GM10266 (cell line): ENCODE results near the gene CIAO2B.
"Not testable (repeated sequence)": the region's sequence is repeated elsewhere in the genome, so short reads cannot be mapped to it uniquely, and the experiment has no call there.

Source experiments
- DNase-seq: peaks from one replicate; pipeline ENCODE4 v3.0.0; 2012; ENCODE audit errors: extremely low spot score
- TF ChIP-seq, protein P1 (sequence below): IDR thresholded peaks from 2 replicates; pipeline ENCODE4 v1.5.1; 2012; ENCODE audit warnings: mild to moderate bottlenecking, low read depth; ENCODE audit not compliant: control insufficient read depth, insufficient read depth; ENCODE audit errors: missing control alignments

CIAO2B gene

DNA sequence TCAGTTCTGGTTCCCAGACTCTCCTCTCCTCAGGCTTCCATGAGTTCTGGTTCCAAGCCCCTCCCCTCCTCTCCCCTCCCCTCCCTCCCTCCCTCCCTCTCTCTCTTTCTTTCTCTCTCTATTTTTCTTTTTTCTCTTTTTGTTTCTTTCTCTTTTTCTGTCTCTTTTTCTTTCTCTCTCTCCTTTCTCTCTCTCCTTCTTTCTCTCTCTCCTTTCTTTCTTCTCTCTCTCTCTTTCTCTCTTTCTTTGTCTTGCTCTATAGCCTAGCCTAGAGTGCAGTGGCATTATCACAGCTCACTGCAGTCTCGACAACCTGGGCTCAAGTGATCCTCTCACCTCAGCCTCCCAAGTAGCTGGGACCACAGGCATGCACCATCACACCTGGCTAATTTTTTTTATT lies 26.1 kb upstream of the CIAO2B start:
- no peak for DNase-seq
- TF ChIP-seq, protein P1, sequence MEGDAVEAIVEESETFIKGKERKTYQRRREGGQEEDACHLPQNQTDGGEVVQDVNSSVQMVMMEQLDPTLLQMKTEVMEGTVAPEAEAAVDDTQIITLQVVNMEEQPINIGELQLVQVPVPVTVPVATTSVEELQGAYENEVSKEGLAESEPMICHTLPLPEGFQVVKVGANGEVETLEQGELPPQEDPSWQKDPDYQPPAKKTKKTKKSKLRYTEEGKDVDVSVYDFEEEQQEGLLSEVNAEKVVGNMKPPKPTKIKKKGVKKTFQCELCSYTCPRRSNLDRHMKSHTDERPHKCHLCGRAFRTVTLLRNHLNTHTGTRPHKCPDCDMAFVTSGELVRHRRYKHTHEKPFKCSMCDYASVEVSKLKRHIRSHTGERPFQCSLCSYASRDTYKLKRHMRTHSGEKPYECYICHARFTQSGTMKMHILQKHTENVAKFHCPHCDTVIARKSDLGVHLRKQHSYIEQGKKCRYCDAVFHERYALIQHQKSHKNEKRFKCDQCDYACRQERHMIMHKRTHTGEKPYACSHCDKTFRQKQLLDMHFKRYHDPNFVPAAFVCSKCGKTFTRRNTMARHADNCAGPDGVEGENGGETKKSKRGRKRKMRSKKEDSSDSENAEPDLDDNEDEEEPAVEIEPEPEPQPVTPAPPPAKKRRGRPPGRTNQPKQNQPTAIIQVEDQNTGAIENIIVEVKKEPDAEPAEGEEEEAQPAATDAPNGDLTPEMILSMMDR, result no peak

DNA sequence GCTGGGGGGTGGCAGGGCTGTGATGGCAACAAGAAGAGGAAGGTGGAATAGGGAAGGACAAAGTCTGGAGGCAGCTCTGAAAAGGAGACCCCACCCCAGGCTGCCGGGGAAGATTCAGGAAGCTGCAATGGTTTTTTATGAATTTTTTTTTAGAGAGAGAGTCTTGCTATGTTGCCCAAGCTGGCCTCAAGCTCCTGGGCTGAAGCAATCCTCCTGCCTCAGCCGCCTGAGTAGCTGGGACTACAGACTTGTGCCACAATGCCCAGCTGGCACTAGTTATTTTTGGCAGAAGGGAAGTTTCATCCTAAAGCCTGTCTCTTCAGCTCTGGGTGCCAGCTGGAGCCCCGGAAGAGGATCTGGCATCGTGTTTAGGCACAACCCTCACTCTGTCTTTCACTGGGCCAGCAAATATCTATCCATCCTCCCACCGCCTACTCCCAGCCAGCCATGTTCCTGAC lies 25.5 kb upstream of the CIAO2B start:
- TF ChIP-seq, protein P1, result no peak
- DNase-seq, result no peak

DNA sequence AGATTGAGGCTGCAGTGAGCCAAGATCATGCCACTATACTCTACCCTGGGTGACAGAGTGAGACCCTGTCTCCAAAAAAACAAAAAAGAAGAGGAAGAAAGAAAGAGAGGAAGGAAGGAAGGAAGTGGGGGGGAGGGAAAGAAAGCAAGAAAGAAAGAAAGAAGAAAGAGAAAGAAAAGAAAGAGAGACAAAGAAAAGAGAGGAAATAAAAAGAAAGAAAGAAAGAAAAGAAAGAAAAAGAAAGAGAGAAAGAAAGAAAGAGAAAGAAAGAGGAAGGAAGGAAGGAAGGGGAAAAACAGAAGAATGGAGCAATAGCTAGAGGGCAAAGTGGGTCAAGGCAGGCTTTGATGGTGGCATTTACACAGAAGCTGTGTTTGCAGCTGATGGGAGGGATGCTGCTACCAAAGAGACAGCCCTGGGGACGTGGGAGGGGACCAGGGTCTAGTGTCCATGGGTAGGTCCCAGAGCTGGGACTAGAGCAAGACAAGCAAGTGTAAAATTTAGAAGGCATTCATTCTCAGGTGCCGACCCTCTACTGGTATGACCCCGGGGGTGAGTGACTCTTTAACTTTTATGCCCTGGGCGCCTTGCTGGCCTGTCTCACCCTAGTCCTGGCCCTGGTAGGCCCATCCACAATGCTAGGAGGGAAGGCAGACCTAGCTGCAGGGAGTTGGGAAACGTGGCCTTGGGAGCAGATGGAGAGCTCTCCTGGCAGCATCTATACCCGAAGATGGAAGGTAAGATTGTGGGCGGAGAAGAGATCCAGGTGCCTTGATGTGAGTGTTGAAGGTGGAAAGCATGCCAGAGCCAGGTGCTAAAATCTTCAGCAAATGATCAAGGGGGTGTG lies 24.9 kb upstream of the CIAO2B start:
- TF ChIP-seq, protein P1, result no peak
- DNase-seq, result no peak

DNA sequence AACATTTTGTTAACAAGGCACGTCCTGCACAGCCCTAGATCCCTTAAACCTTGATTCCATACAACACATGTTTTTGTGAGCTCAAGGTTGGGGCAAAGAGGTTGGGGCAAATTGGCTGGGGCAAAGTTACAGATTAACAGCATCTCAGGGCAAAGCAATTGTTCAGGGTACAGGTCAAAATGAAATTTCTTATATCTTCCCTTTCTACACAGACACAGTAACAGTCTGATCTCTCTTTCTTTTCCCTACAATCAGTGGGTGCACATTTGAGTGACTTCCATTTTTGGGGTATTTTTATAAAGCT lies 21.9 kb upstream of the CIAO2B start:
- DNase-seq, result not testable (repeated sequence)

DNA sequence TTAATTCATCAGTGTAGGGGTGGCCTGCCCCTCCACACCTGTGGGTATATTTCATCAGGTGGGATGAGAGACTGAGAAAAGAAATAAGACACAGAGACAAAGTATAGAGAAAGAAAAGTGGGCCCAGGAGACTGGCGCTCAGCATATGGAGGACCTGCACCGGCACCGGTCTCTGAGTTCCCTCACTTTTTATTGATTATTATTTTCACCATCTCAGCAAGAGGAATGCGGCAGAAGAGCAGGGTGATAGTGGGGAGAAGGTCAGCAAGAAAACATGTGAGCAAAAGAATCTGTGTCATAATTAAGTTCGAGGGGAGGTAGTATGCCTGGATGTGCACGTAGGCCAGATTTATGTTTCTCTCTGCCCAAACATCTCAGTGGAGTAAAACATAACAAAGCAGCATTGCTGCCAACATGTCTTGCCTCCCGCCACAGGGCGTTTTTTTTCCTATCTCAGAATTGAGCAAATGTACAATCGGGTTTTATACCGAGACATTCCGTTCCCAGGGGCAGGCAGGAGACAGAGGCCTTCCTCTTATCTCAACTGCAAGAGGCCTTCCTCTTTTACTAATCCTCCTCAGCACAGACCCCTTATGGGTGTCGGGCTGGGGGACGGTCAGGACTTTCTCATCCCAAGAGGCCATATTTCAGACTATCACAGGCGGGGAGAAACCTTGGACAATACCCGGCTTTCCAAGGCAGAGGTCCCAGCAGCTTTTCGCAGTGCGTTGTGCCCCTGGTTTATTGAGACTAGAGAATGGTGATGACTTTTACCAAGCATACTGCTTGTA lies 21.4 kb upstream of the CIAO2B start:
- DNase-seq, result not testable (repeated sequence)

DNA sequence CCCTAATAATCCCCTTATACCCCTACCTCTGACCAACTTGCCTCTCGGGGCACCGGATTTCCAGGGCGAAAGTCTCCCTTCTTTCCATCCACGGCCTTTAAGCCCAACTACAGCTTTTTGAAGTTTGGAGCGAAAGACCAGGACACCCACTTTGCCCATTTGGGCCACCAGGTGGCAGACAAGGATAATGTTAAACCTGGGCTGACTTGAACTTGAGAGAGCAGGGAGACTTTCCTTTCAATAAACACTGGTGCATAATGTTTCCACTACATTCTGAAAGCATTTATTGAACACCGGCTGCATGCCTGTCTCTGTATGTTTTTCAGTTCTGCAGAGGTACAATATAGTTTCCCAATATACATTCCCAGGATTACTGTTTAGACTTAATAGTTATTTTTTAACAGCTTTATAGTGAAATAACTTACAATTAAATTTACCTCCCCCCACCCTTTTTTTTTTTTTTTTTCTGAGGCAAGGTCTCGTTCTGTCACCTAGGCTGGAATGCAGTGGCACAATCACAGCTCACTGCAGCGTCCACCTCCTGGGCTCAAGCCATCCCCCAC lies 20.0 kb upstream of the CIAO2B start:
- DNase-seq, result peak; percentile 79
- TF ChIP-seq, protein P1, result peak; percentile 88

DNA sequence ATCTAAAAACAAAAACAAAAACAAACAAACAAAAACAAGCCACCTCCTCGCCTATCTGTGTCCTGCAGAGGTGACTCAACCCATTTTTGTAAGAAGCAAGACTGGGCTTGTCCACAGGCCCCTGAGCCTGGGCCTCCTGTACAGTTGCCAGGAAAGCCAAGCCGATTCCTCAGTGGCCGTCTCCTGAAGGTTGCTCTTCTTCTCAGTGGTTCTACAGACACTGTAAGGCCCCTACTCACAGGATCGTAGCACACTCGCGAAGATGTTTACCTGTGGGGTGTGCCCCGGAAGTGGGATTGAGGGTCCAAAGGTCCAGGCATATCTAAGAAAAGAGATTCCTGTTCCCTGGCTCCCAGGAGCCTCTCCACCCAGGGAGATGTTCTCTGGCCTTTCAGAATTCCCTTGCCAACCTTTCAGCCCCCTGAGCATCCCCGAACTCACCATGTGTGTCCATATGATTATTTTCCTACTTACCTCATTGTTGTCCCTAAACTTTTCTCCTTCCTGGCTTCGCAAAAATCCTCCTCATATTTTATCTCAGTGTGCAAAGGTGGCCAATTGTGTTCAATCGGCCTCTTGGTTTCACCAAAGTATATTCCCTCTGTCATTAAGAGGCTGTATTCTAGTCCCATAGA lies 19.4 kb upstream of the CIAO2B start:
- DNase-seq, result no peak
- TF ChIP-seq, protein P1, result no peak
